Endothelial cell of umbilical vein (primary cell): ENCODE measurements around the gene WNT10A. TPM values are rescaled to one million over a fixed set of nuclear protein-coding genes. Genes with fewer than 3 reads are reported as not detected.

Source experiments
- BruUV-seq: library from RNA; stranded (reverse); fragments of 400-500 nt; replicated peaks from 2 replicates; lab custom pipeline; 2021; lab: Mats Ljungman, UMichigan
- CTCF ChIA-PET: fragments of 300-600, 350-600 bp; sonication (Branson Sonifier 250); formaldehyde crosslinking; loops from one replicate; lab custom pipeline; 2021; ENCODE audit warnings: antibody characterized with exemption, inconsistent platforms; lab: Charles Lee
- POLR2A ChIA-PET: fragments of 300-600, 350-600 bp; sonication (Branson Sonifier 250); formaldehyde crosslinking; loops from one replicate; lab custom pipeline; 2021; ENCODE audit warnings: antibody characterized with exemption, inconsistent platforms; lab: Charles Lee
- DNase-seq: peaks from one replicate; pipeline ENCODE4 v3.0.0-alpha.2; 2011; ENCODE audit warnings: low read depth, low spot score
- FAIRE-seq: peaks from 2 replicates; lab custom pipeline; 2011; peaks lifted over from hg19 to GRCh38; lab: Jason Lieb, UNC
- H2AFZ ChIP-seq: 2 replicates; pipeline ENCODE4 v1.6.0; 2012; ENCODE audit warnings: low read depth, low read length, control low read depth, inconsistent platforms
- H3K27ac ChIP-seq: 2 replicates; pipeline ENCODE4 v1.5.1; 2011; ENCODE audit warnings: low read depth, mild to moderate bottlenecking, control low read depth, low read length, moderate library complexity; ENCODE audit not compliant: insufficient read depth
- H3K27me3 ChIP-seq, 2 experiments: 2 replicates each; pipeline versions ENCODE4 v1.6.0 to v1.6.1; 2011; ENCODE audit warnings: low read length in 2 of 2, mixed read lengths in 1 of 2; ENCODE audit not compliant: control insufficient read depth in 2 of 2, insufficient read depth in 2 of 2
- H3K36me3 ChIP-seq, 2 experiments: 2 replicates in 1 of 2; 3 replicates in 1 of 2; pipeline ENCODE4 v1.5.1; 2011; ENCODE audit warnings: low read length in 2 of 2, mild to moderate bottlenecking in 1 of 2, moderate library complexity in 1 of 2; ENCODE audit not compliant: control insufficient read depth in 2 of 2, insufficient read depth in 2 of 2; ENCODE audit errors: extremely low read depth in 1 of 2
- H3K4me1 ChIP-seq: 3 replicates; pipeline ENCODE4 v1.5.1; 2011; ENCODE audit warnings: mild to moderate bottlenecking, low read length; ENCODE audit not compliant: control insufficient read depth, insufficient read depth; ENCODE audit errors: extremely low read depth
- H3K4me2 ChIP-seq: 2 replicates; pipeline ENCODE4 v1.6.1; 2011; ENCODE audit warnings: low read length, control low read depth, mixed read lengths; ENCODE audit not compliant: insufficient read depth
- H3K4me3 ChIP-seq, 3 experiments: fragments of 200-600 bp in 1 of 3; sonication (generic), shearing (Covaris generic) in 1 of 3; replicated peaks in 1 of 3; 2 replicates each; pipeline ENCODE4 v1.5.1; 2011 to 2016; ENCODE audit warnings: control low read depth in 3 of 3, low read length in 3 of 3, mild to moderate bottlenecking in 2 of 3, inconsistent platforms in 1 of 3, low read depth in 1 of 3, moderate library complexity in 1 of 3; ENCODE audit not compliant: insufficient read depth in 1 of 3
- H3K79me2 ChIP-seq: 2 replicates; pipeline ENCODE4 v1.6.0; 2012; ENCODE audit warnings: low read length, inconsistent platforms; ENCODE audit not compliant: control insufficient read depth, insufficient read depth
- H3K9ac ChIP-seq: replicated peaks from 2 replicates; pipeline ENCODE3; 2011; ENCODE audit warnings: low read length, control low read depth; ENCODE audit not compliant: insufficient read depth; ENCODE audit errors: extremely low read depth
- H3K9me1 ChIP-seq: replicated peaks from 3 replicates; pipeline ENCODE4 v1.6.0; 2011; ENCODE audit warnings: mild to moderate bottlenecking, low read length; ENCODE audit not compliant: control insufficient read depth, insufficient read depth; ENCODE audit errors: extremely low read depth
- H3K9me3 ChIP-seq: replicated peaks from 2 replicates; pipeline ENCODE4 v1.5.1; 2012; ENCODE audit warnings: low read length, inconsistent platforms; ENCODE audit not compliant: control insufficient read depth, insufficient read depth
- H4K20me1 ChIP-seq: replicated peaks from 2 replicates; pipeline ENCODE3; 2011; ENCODE audit warnings: mild to moderate bottlenecking, low read length; ENCODE audit not compliant: control insufficient read depth, insufficient read depth; ENCODE audit errors: extremely low read depth
- CTCF ChIP-seq, 2 donors: IDR thresholded peaks; 1 replicate in 1 of 2; 2 replicates in 1 of 2; pipeline ENCODE4 v1.5.1; 2011; ENCODE audit warnings: low read length in 2 of 2, mild to moderate bottlenecking in 2 of 2, moderate library complexity in 2 of 2, control low read depth in 1 of 2, inconsistent platforms in 1 of 2, low read depth in 1 of 2; ENCODE audit not compliant: insufficient read depth in 1 of 2; ENCODE audit errors: extremely low read depth in 1 of 2
- EZH2 ChIP-seq: IDR thresholded peaks from 2 replicates; pipeline ENCODE4 v1.6.1; 2012; ENCODE audit warnings: borderline replicate concordance, low read depth, mild to moderate bottlenecking, moderate library complexity, low read length, inconsistent platforms; ENCODE audit not compliant: severe bottlenecking
- FOS ChIP-seq: IDR thresholded peaks from 2 replicates; pipeline ENCODE4 v1.6.1; 2011; ENCODE audit warnings: mild to moderate bottlenecking, low read length, moderate library complexity, borderline replicate concordance; ENCODE audit not compliant: insufficient read depth
- GATA2 ChIP-seq: IDR thresholded peaks from 2 replicates; pipeline ENCODE4 v1.7.0; 2011; ENCODE audit warnings: low read depth, mild to moderate bottlenecking, moderate library complexity, mixed read lengths, low read length; ENCODE audit not compliant: insufficient read length, insufficient read depth
- JUN ChIP-seq: IDR thresholded peaks from 2 replicates; pipeline ENCODE4 v1.6.1; 2011; ENCODE audit warnings: borderline replicate concordance, low read depth; ENCODE audit not compliant: insufficient read length, insufficient read depth
- MAX ChIP-seq: IDR thresholded peaks from 2 replicates; pipeline ENCODE4 v1.6.1; 2011; ENCODE audit not compliant: insufficient read depth, insufficient read length
- MYC ChIP-seq: IDR thresholded peaks from one replicate; pipeline ENCODE4 v1.6.1; 2011; ENCODE audit warnings: mild to moderate bottlenecking, low read depth, low read length
- POLR2A ChIP-seq: IDR thresholded peaks from 2 replicates; pipeline ENCODE4 v1.6.1; 2012; ENCODE audit warnings: low read depth, mild to moderate bottlenecking, control low read depth, low read length
- POLR2AphosphoS5 ChIP-seq: IDR thresholded peaks from 2 replicates; pipeline ENCODE4 v1.6.1; 2012; ENCODE audit warnings: low read depth, mild to moderate bottlenecking, control low read depth, low read length, moderate library complexity; ENCODE audit not compliant: insufficient read depth
- dilution Hi-C: fragments of 300-500 bp; cut with MboI; formaldehyde crosslinking; loops from one replicate; pipeline ENCODE4 v1.15.0; 2019; ENCODE audit warnings: low sequenced_read_pairs; ENCODE audit not compliant: extremely low pct_ligation_motif_present
- intact Hi-C: fragments of 100-400 bp; cut with micrococcal nuclease; formaldehyde crosslinking; loops from one replicate; pipeline ENCODE4 v1.10.0; 2022
- polyA plus RNA-seq, 4 experiments: library from polyadenylated mRNA; depleted of rRNA in 3 of 4; stranded (reverse) in 3 of 4; unstranded in 1 of 4; fragments of >200 nt; gene quantifications; 2 replicates each; pipeline versions ENCODE4 v1.2.1 to v1.2.3, GENCODE V29; 2011 to 2012; ENCODE audit warnings: missing spikeins in 1 of 4
- total RNA-seq: library from RNA; stranded (reverse); gene quantifications from 2 replicates; pipeline ENCODE4 v1.2.3, GENCODE V29; 2021

The WNT10A gene
- total and polyA plus RNA-seq, 2 donors (not counting 3 experiments of a cell fraction or from before 2014, with no cell fraction given), result not detected

GRCh38 chr2:218899147-218899546 is 18.5 kb downstream of the WNT10A start:
- TF ChIP-seq GATA2 (no peak), FOS (no peak), MAX (no peak), POLR2A (no peak), CTCF (IDR thresholded peaks at IDR 0.05; ENCODE audit: extremely low read depth in 1 of 2, insufficient read depth in 1 of 2, low read depth in 1 of 2, low read length in 2 of 2) (no peak), MYC (no peak), EZH2 (no peak), POLR2AphosphoS5 (no peak), JUN (no peak)
- Histone ChIP-seq H2AFZ (no peak overlapping the region), H3K9me1 (no peaks in the 10 kb centered on the region), H3K4me2 (no peak overlapping the region), H4K20me1 (no peaks in the 10 kb centered on the region), H3K9ac (no peak overlapping the region), H3K27ac (no peak overlapping the region), H3K4me1 (peaks cover under 1% of the 10 kb centered on the region), H3K79me2 (no peaks in the 10 kb centered on the region), H3K9me3 (no peaks in the 10 kb centered on the region), H3K27me3 (peaks cover 58 to 68% of the 10 kb centered on the region in 2 experiments), H3K4me3 (no peak overlapping the region), H3K36me3 (no peaks in the 10 kb centered on the region)
- FAIRE-seq (no peak), DNase-seq (no peak)
- no TSS peak for BruUV-seq
- dilution Hi-C loops, result no loop called here
- POLR2A ChIA-PET, result no interaction called here
- CTCF ChIA-PET, result interaction anchor here (0.6 to 10.0 kb wide), 11 partner anchors 12 to 98 kb away, joined by 3 to 362 read pairs (median 9); partner anchors contain the start of gene WNT10A
- intact Hi-C loops, result no loop called here
